GM23338 (cell line): ENCODE data around the gene BBLN.

Experiments
- EZH2 ChIP-seq: fragments of 200-600 bp; sonication (generic); IDR thresholded peaks from one replicate; pipeline ENCODE4 v1.8.0; 2017; ENCODE audit warnings: antibody characterized with exemption, mild to moderate bottlenecking, low read depth; ENCODE audit not compliant: unreplicated experiment
- TF ChIP-seq, protein P1 (sequence below), 2 experiments: fragments of 200-600 bp in 1 of 2; sonication (generic) in 1 of 2; conservative IDR thresholded peaks; 2 replicates each; pipeline versions ENCODE4 v1.5.1 to v1.6.1; 2016 to 2017; ENCODE audit warnings: antibody characterized with exemption in 2 of 2, low read depth in 2 of 2, mild to moderate bottlenecking in 2 of 2, moderate library complexity in 1 of 2
- TF ChIP-seq, protein P2 (sequence below): IDR thresholded peaks from one replicate; pipeline ENCODE4 v1.6.1; 2018; ENCODE audit warnings: antibody characterized with exemption; ENCODE audit not compliant: unreplicated experiment

DNA sequence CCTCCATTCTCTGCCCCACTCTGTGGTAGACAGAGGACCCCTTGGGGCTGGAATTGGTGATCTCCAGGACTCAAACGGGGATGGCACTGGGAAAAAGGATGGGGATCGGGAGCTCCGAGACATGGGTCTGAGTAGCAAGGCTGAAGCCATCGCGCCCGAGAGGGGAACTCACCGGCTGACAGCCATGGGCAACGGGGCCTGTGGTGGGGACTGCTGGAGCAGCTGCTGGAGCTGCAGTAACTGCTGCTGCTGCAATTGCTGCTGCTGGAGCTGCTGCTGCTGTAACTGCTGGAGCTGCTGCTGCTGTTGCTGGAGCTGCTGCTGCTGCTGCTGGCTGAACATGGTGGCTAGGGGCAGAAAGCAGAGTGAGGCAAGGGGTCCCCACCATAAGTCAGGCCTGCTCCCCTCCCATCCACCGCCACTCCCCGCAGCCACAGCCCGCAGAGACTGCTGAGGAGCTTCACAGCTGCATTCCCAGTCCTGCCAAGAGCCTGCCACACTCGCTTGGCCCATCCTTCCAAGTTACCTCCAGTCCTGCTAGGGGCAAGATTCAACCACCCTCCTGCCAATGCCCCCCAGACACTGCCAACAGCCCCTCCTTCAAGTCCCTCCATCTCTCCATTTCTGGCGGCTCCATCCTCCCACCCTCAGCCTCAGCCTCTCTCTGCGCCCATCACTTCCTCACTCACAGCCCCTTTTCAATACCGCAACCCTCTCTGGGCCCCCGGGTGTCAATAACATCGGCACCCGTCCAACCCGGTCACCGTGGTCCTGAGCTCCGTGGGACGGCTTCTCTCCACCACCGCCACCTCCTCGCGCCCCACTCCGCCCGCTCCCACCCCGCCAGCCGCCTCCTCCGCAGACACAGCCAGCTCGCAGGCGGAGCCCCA, 30.7 kb downstream of the BBLN start:
- TF ChIP-seq, protein P1, sequence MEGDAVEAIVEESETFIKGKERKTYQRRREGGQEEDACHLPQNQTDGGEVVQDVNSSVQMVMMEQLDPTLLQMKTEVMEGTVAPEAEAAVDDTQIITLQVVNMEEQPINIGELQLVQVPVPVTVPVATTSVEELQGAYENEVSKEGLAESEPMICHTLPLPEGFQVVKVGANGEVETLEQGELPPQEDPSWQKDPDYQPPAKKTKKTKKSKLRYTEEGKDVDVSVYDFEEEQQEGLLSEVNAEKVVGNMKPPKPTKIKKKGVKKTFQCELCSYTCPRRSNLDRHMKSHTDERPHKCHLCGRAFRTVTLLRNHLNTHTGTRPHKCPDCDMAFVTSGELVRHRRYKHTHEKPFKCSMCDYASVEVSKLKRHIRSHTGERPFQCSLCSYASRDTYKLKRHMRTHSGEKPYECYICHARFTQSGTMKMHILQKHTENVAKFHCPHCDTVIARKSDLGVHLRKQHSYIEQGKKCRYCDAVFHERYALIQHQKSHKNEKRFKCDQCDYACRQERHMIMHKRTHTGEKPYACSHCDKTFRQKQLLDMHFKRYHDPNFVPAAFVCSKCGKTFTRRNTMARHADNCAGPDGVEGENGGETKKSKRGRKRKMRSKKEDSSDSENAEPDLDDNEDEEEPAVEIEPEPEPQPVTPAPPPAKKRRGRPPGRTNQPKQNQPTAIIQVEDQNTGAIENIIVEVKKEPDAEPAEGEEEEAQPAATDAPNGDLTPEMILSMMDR (conservative IDR thresholded peaks at IDR 0.05; ENCODE audit: low read depth in 2 of 2): no peak
- TF ChIP-seq, protein P2, sequence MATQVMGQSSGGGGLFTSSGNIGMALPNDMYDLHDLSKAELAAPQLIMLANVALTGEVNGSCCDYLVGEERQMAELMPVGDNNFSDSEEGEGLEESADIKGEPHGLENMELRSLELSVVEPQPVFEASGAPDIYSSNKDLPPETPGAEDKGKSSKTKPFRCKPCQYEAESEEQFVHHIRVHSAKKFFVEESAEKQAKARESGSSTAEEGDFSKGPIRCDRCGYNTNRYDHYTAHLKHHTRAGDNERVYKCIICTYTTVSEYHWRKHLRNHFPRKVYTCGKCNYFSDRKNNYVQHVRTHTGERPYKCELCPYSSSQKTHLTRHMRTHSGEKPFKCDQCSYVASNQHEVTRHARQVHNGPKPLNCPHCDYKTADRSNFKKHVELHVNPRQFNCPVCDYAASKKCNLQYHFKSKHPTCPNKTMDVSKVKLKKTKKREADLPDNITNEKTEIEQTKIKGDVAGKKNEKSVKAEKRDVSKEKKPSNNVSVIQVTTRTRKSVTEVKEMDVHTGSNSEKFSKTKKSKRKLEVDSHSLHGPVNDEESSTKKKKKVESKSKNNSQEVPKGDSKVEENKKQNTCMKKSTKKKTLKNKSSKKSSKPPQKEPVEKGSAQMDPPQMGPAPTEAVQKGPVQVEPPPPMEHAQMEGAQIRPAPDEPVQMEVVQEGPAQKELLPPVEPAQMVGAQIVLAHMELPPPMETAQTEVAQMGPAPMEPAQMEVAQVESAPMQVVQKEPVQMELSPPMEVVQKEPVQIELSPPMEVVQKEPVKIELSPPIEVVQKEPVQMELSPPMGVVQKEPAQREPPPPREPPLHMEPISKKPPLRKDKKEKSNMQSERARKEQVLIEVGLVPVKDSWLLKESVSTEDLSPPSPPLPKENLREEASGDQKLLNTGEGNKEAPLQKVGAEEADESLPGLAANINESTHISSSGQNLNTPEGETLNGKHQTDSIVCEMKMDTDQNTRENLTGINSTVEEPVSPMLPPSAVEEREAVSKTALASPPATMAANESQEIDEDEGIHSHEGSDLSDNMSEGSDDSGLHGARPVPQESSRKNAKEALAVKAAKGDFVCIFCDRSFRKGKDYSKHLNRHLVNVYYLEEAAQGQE: no peak
- no peak for TF ChIP-seq EZH2
